ENCODE results near the gene CYTH4.

GRCh38 chr22:37280718-37281117 lies 1.6 kb upstream of the CYTH4 start:
- TF ChIP-seq POLR2A (IDR thresholded peaks at IDR 0.05) (no peak), CTCF (IDR thresholded peaks at IDR 0.05) (no peak)

Data from uterus (tissue), 2 donors.